Measurements from ENCODE around the gene MFSD12.
A peak's percentile ranks its signal among the peaks of the same experiment; 100 is the strongest.
"Not testable (repeated sequence)": the region's sequence is repeated elsewhere in the genome, so short reads cannot be mapped to it uniquely, and the experiment has no call there.

Gene MFSD12

DNA sequence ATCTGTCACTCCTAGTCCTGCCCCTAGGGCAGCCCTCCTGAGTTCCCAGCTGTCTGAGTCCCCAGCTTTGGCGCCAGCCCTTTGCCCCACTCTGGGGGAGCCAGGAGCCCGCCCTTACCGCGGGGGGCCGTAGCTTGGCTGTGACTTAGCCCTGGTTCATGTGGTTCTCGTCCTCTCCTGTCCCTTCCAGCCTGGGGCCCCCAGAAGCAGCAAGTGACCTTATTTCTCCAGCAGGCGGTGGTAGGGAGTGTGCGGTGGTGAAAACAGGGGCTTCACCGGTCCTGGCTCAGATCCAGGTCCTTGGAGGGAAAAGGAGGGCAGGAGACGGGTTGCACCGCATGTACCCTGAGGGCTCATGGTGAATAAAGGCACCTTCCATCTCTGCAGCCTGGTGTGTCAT is 35.8 kb upstream of the MFSD12 start:
- H3K36me3 ChIP-seq (ENCODE audit: control insufficient read depth, insufficient read depth, low read length) = no peaks in the 10 kb centered on the region
- H3K9ac ChIP-seq (ENCODE audit: low read depth, low read length) = no peak overlapping the region
- H3K9me3 ChIP-seq (ENCODE audit: control insufficient read depth, insufficient read depth, low read length) = peaks cover 3% of the 10 kb centered on the region
- peaks cover 2% of the 10 kb centered on the region for H3K27me3 ChIP-seq (ENCODE audit: control insufficient read depth, insufficient read depth, low read length)
- no peak overlapping the region for H3K4me3 ChIP-seq (ENCODE audit: low read depth, low read length)
- H3K4me1 ChIP-seq (ENCODE audit: control insufficient read depth, insufficient read depth, low read length) = no peaks in the 10 kb centered on the region

DNA sequence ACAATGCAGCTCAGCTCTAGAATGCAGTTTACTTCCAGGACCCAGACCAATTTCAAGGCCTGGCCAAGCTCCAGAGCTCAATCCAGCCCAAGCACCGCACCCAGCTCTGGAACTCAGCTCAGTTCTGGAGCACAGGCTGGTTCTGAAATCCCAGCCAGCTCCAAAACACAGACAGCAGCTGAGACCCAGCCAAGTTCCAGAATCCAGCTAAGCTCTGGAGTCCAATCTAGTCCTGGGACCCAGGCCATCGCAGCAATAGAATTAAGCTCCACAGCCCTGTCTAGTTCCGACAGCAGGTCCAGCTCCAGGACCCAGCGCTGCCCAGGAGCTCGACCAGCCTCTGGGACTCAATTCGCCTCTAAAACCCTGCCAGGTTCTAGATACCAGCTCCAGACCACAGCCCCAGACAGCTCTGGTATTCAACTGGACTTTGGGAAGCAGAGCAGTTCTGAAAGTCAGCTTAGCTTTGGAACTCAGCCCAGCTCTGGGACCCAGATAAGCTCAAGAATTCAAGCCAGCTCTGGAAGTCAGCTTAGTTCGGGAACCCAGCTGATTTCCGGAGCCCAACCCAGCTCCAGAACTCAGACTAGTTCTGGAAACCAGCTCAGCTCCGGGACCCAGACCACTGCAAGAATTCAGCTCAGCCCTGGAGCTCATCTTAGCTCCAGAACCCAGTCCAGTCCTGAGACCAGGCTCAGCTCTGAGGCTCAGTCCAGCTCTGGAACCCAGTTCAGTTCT is 34.7 kb upstream of the MFSD12 start:
- H3K4me3 ChIP-seq (ENCODE audit: low read depth, low read length) = no peak overlapping the region
- H3K4me1 ChIP-seq (ENCODE audit: control insufficient read depth, insufficient read depth, low read length) = no peaks in the 10 kb centered on the region
- H3K9me3 ChIP-seq (ENCODE audit: control insufficient read depth, insufficient read depth, low read length) = peaks cover 3% of the 10 kb centered on the region
- peaks cover 2% of the 10 kb centered on the region for H3K27me3 ChIP-seq (ENCODE audit: control insufficient read depth, insufficient read depth, low read length)
- no peaks in the 10 kb centered on the region for H3K36me3 ChIP-seq (ENCODE audit: control insufficient read depth, insufficient read depth, low read length)
- no peak overlapping the region for H3K9ac ChIP-seq (ENCODE audit: low read depth, low read length)

GRCh38 chr19:3590991-3591659 is 33.7 kb upstream of the MFSD12 start:
- Histone ChIP-seq H3K9ac (ENCODE audit: low read depth, low read length) (no peak overlapping the region), H3K4me1 (ENCODE audit: control insufficient read depth, insufficient read depth, low read length) (no peaks in the 10 kb centered on the region), H3K27me3 (ENCODE audit: control insufficient read depth, insufficient read depth, low read length) (peaks cover 5% of the 10 kb centered on the region), H3K9me3 (ENCODE audit: control insufficient read depth, insufficient read depth, low read length) (peaks cover 3% of the 10 kb centered on the region), H3K4me3 (ENCODE audit: low read depth, low read length) (no peak overlapping the region), H3K36me3 (ENCODE audit: control insufficient read depth, insufficient read depth, low read length) (no peaks in the 10 kb centered on the region)

- Histone ChIP-seq H3K9me3 (ENCODE audit: control insufficient read depth, insufficient read depth, low read length) (peaks cover 3% of the 10 kb centered on the region), H3K4me3 (ENCODE audit: low read depth, low read length) (no peak overlapping the region), H3K27me3 (ENCODE audit: control insufficient read depth, insufficient read depth, low read length) (peaks cover 12% of the 10 kb centered on the region), H3K4me1 (ENCODE audit: control insufficient read depth, insufficient read depth, low read length) (no peaks in the 10 kb centered on the region), H3K36me3 (ENCODE audit: control insufficient read depth, insufficient read depth, low read length) (no peaks in the 10 kb centered on the region), H3K9ac (ENCODE audit: low read depth, low read length) (no peak overlapping the region)
These were observed 32.6 kb upstream of the MFSD12 start for GRCh38 chr19:3589949-3590348.

GRCh38 chr19:3589439-3589838 is 32.1 kb upstream of the MFSD12 start:
- H3K4me1 ChIP-seq (ENCODE audit: control insufficient read depth, insufficient read depth, low read length) = no peaks in the 10 kb centered on the region
- H3K36me3 ChIP-seq (ENCODE audit: control insufficient read depth, insufficient read depth, low read length) = no peaks in the 10 kb centered on the region
- peaks cover 15% of the 10 kb centered on the region for H3K27me3 ChIP-seq (ENCODE audit: control insufficient read depth, insufficient read depth, low read length)
- H3K9me3 ChIP-seq (ENCODE audit: control insufficient read depth, insufficient read depth, low read length) = peaks cover 3% of the 10 kb centered on the region
- no peak overlapping the region for H3K9ac ChIP-seq (ENCODE audit: low read depth, low read length)
- no peak overlapping the region for H3K4me3 ChIP-seq (ENCODE audit: low read depth, low read length)

GRCh38 chr19:3586707-3587346 is 29.4 kb upstream of the MFSD12 start:
- Histone ChIP-seq H3K4me1 (ENCODE audit: control insufficient read depth, insufficient read depth, low read length) (no peaks in the 10 kb centered on the region), H3K27me3 (ENCODE audit: control insufficient read depth, insufficient read depth, low read length) (peaks cover 17% of the 10 kb centered on the region), H3K4me3 (ENCODE audit: low read depth, low read length) (no peak overlapping the region), H3K36me3 (ENCODE audit: control insufficient read depth, insufficient read depth, low read length) (no peaks in the 10 kb centered on the region), H3K9ac (ENCODE audit: low read depth, low read length) (no peak overlapping the region), H3K9me3 (ENCODE audit: control insufficient read depth, insufficient read depth, low read length) (peaks cover 3% of the 10 kb centered on the region)

DNA sequence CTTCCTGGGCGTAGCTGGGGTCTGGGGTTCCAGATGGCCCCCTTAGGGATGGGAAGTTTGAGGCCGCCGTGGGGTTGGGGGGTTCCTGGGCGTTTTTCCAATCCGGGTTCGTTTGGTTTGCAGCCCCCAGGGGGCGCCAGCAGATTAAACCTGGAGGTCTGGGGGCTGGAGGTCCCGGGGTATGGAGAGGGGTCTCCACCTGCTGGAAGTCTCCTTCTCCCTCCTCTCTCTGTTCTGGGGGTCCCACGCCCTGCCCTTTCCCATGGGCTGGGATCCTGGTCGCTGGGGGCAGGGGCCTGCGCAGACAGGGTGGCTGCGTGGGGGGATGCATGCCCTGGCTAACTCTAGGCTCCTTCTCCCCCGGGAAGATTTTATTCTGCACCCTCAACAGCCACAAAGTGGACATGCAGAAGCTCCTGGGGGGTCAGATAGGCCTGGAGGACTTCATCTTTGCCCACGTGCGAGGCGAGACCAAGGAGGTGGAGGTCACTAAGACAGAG is 28.8 kb upstream of the MFSD12 start:
- Histone ChIP-seq H3K4me1 (ENCODE audit: control insufficient read depth, insufficient read depth, low read length) (no peaks in the 10 kb centered on the region), H3K9ac (ENCODE audit: low read depth, low read length) (peak overlapping the region; percentile 24), H3K9me3 (ENCODE audit: control insufficient read depth, insufficient read depth, low read length) (peaks cover 2% of the 10 kb centered on the region), H3K4me3 (ENCODE audit: low read depth, low read length) (peak overlapping the region; percentile 55), H3K27me3 (ENCODE audit: control insufficient read depth, insufficient read depth, low read length) (peaks cover 17% of the 10 kb centered on the region), H3K36me3 (ENCODE audit: control insufficient read depth, insufficient read depth, low read length) (no peaks in the 10 kb centered on the region)

DNA sequence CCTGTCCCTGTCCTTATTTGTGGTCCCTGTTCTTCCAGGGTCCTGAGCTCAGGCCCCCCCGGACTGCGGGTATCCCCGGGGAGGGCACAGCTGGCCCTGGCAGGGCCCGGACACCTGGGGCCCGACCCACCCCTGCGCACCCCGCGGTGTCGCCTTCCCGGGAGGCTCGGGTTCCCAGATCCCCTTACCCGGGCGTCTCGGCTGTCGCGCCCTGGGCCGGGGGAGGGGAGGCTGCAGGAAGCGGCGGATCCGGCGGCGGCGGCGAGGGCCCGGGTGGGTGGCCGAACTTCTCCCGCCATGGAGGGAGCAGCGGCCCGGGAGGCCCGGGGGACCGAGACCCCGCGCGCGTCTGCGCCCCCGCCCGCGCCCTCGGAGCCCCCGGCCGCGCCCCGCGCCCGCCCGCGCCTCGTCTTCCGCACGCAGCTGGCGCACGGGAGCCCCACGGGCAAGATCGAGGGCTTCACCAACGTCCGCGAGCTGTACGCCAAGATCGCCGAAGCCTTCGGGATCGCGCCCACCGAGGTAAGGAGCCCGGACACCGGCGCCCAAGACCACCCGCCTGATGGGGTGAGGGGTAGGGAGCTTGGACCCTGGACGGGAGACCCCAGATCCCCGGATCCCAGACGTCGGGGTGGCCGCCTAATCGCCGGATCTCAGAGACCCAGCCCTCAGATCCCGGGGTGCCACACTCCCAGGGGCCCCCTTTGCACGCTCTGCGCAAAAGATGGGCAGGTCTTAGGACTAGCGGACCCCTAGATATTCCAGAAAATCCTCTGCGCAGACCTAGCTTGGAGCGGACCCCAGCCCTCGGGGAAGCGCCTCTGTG is 28.1 kb upstream of the MFSD12 start, which contains the start of gene GIPC3:
TSS of gene GIPC3 (plus strand) at position 178 of the 826 bp plus-strand sequence. CDS start at position 298, 120 bp downstream.
- H3K9ac ChIP-seq (ENCODE audit: low read depth, low read length) = peak within 1 kb of the TSS; percentile 24
- no peaks in the 10 kb centered on the region for H3K36me3 ChIP-seq (ENCODE audit: control insufficient read depth, insufficient read depth, low read length)
- peaks cover 17% of the 10 kb centered on the region for H3K27me3 ChIP-seq (ENCODE audit: control insufficient read depth, insufficient read depth, low read length)
- peak within 1 kb of the TSS; percentile 55 for H3K4me3 ChIP-seq (ENCODE audit: low read depth, low read length)
- H3K9me3 ChIP-seq (ENCODE audit: control insufficient read depth, insufficient read depth, low read length) = no peaks in the 10 kb centered on the region
- H3K4me1 ChIP-seq (ENCODE audit: control insufficient read depth, insufficient read depth, low read length) = no peaks in the 10 kb centered on the region

DNA sequence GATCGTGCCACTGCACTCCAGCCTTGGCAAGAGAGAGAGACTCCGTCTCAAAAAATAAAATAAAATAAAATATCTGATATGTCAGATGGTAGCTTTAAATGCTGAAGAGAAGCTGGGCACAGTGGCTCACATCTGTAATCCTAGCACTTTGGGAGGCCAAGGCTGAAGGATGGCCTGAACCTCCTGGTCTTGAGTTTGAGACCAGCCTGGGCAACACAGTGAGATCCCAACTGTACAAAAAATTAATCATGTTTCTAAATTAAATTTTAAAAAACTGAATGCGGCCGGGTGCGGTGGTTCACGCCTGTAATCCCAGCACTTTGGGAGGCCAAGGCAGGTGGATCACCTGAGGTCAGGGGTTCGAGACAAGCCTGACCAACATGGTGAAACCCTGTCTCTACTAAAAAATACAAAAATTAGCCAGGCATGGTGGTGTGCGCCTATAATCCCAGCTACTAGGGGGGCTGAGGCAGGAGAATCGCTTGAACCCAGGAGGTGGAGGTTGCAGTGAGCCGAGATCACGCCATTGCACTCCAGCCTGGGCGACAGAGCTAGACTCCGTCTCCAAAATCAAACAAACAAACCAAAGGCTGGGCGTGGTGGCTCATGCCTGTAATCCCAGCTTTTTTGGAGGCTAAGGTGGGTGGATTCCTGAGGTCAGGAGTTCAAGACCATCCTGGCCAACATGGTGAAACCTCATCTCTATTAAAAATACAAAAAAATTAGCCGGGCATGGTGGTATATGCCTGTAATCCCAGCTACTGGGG is 26.8 kb upstream of the MFSD12 start:
- H3K4me1 ChIP-seq (ENCODE audit: control insufficient read depth, insufficient read depth, low read length); H3K4me3 ChIP-seq (ENCODE audit: low read depth, low read length); H3K36me3 ChIP-seq (ENCODE audit: control insufficient read depth, insufficient read depth, low read length); H3K9ac ChIP-seq (ENCODE audit: low read depth, low read length); H3K9me3 ChIP-seq (ENCODE audit: control insufficient read depth, insufficient read depth, low read length): not testable (repeated sequence)
- peaks cover 17% of the 10 kb centered on the region for H3K27me3 ChIP-seq (ENCODE audit: control insufficient read depth, insufficient read depth, low read length)

GRCh38 chr19:3581792-3582191 is 24.4 kb upstream of the MFSD12 start:
- H3K36me3 ChIP-seq (ENCODE audit: control insufficient read depth, insufficient read depth, low read length); H3K4me3 ChIP-seq (ENCODE audit: low read depth, low read length); H3K4me1 ChIP-seq (ENCODE audit: control insufficient read depth, insufficient read depth, low read length); H3K9me3 ChIP-seq (ENCODE audit: control insufficient read depth, insufficient read depth, low read length); H3K9ac ChIP-seq (ENCODE audit: low read depth, low read length): not testable (repeated sequence)
- peaks cover 17% of the 10 kb centered on the region for H3K27me3 ChIP-seq (ENCODE audit: control insufficient read depth, insufficient read depth, low read length)

Data from iPS-15b (cell line).